ENCODE data around the gene KIAA1671.
A peak's percentile ranks its signal among the peaks of the same experiment; 100 is the strongest.

The KIAA1671 gene

DNA sequence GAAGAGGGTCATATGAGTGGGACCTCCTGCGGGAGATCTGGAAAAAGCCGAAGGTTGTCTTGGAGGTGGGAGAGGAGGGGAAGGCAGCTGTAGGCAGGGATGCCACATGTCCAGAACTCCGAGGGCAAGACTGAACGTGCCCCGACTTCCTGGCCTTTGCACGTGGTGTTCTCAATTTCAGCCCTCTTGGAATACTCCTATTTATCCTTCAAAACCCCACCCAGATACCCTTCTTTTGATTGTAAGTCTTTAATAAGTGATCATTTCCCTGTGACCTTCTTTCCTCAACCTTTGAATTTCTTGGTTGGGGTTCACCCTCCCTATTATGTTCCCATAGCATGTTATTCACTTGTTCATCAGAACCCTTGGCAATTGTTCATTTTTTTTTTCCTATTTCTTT is 151.9 kb downstream of the KIAA1671 start:
- TF ChIP-seq, protein P1, sequence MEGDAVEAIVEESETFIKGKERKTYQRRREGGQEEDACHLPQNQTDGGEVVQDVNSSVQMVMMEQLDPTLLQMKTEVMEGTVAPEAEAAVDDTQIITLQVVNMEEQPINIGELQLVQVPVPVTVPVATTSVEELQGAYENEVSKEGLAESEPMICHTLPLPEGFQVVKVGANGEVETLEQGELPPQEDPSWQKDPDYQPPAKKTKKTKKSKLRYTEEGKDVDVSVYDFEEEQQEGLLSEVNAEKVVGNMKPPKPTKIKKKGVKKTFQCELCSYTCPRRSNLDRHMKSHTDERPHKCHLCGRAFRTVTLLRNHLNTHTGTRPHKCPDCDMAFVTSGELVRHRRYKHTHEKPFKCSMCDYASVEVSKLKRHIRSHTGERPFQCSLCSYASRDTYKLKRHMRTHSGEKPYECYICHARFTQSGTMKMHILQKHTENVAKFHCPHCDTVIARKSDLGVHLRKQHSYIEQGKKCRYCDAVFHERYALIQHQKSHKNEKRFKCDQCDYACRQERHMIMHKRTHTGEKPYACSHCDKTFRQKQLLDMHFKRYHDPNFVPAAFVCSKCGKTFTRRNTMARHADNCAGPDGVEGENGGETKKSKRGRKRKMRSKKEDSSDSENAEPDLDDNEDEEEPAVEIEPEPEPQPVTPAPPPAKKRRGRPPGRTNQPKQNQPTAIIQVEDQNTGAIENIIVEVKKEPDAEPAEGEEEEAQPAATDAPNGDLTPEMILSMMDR (IDR thresholded peaks at IDR 0.05; ENCODE audit: insufficient read depth, low read length, missing control alignments): no peak
- CTCF ChIA-PET: no interaction called here
- POLR2A ChIA-PET: no interaction called here
- no peak overlapping the region for H3K4me3 ChIP-seq (ENCODE audit: low read depth, low read length)
- DNase-seq (ENCODE audit: low read depth, low spot score): no peak

DNA sequence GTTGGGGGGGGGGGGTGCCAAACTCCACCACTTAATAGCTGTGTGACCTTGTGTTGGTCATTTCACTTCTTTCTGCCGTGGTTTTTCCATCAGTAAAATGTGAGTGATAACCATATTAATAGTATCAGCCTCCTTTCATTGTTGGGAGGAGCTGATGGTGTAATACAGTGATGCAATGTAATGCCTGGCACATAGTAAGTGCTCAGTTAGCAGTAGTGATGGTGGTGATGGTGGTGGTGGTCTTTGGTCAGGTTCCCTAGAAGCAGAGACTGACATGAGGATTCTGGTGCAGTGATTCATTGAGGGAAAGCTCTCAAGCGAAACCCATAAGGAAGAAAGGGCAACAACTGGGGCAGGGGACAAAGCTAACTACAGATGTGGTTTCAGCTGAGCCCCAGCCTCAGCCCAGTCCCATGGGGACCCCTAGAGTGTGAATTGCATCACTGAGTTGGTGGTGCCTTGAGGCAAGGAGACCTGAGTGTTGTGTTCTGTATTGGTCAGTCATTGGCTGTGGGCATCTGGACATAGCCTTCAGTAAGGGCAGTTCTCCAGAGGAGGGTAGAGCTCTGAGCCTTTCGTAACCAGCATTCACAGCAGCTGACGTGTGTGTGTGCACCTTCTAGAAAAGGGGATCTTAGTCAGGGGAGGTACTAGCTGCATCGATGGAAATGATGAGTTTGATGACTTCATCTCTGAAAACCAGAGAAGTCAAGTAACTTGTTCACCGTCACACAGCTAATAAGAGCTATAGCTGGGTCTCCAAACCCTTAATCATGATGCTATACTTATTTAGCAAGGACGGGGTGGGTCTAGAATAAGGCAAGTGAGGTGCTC is 153.5 kb downstream of the KIAA1671 start:
- ChIA-PET POLR2A (no interaction called here), CTCF (no interaction called here)
- no peak for DNase-seq (ENCODE audit: low read depth, low spot score)
- TF ChIP-seq, protein P1 (IDR thresholded peaks at IDR 0.05; ENCODE audit: insufficient read depth, low read length, missing control alignments): no peak
- H3K4me3 ChIP-seq (ENCODE audit: low read depth, low read length): no peak overlapping the region

DNA sequence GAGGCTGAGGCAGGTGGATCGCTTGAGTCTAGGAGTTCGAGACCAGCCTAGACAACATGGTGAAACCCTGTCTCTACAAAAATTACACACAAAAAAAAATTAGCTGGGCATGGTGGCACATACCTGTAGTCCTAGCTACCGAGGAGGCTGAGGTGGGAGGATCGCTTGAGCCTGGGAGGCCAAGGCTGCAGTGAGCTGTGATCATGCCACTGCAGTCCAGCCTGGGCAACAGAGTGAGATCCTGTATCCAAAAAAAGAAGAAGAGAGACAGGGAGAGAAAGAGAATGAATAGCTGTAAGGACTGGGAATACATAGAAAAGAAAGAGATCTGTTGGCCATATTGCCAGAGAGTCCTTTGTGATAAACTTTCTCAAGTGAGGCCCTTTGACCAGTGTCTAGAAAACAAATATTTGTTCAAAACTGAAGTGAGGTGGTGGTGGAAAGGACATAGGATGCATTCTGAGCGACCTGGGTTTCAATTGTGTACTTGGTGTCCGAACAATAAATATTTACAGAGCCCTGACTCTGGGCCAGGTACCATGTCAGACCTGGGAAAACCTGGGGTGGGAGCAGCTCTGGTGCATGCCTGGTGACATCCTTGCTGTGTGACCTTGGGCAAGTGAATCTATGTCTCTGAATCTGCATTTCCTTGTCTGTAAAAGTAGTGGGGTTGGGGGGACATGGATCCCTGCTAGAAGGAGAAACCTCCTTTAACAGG is 157.5 kb downstream of the KIAA1671 start:
- TF ChIP-seq, protein P1 (IDR thresholded peaks at IDR 0.05; ENCODE audit: insufficient read depth, low read length, missing control alignments): no peak
- DNase-seq (ENCODE audit: low read depth, low spot score): no peak
- CTCF ChIA-PET: interaction anchor here (0.9 to 2.2 kb wide), 3 partner anchors 11 to 20 kb away, joined by 3 to 10 read pairs (median 3); no protein-coding TSS in a partner anchor

DNA sequence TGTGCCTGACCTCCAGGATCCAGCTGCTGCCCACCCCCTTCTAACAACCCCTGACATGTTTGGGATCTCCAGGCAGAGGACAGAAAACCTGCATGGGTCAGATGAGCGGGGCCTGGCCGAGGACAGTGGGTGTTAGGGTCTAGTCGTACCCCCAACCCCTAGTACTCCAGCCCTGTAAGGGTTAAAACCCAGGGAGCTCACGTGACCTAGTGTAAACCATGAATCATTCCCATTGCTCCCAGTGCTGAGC is 158.0 kb downstream of the KIAA1671 start:
- POLR2A ChIA-PET: no interaction called here
- CTCF ChIA-PET: interaction anchor here (0.9 to 2.2 kb wide), 3 partner anchors 11 to 19 kb away, joined by 3 to 10 read pairs (median 3); no protein-coding TSS in a partner anchor
- TF ChIP-seq, protein P1 (IDR thresholded peaks at IDR 0.05; ENCODE audit: insufficient read depth, low read length, missing control alignments): no peak
- no peak for DNase-seq (ENCODE audit: low read depth, low spot score)
- no peak overlapping the region for H3K4me3 ChIP-seq (ENCODE audit: low read depth, low read length)

More for the DNA sequence above, 157.5 kb downstream of the KIAA1671 start:
- no peak overlapping the region for H3K4me3 ChIP-seq (ENCODE audit: low read depth, low read length)
- POLR2A ChIA-PET: no interaction called here

DNA sequence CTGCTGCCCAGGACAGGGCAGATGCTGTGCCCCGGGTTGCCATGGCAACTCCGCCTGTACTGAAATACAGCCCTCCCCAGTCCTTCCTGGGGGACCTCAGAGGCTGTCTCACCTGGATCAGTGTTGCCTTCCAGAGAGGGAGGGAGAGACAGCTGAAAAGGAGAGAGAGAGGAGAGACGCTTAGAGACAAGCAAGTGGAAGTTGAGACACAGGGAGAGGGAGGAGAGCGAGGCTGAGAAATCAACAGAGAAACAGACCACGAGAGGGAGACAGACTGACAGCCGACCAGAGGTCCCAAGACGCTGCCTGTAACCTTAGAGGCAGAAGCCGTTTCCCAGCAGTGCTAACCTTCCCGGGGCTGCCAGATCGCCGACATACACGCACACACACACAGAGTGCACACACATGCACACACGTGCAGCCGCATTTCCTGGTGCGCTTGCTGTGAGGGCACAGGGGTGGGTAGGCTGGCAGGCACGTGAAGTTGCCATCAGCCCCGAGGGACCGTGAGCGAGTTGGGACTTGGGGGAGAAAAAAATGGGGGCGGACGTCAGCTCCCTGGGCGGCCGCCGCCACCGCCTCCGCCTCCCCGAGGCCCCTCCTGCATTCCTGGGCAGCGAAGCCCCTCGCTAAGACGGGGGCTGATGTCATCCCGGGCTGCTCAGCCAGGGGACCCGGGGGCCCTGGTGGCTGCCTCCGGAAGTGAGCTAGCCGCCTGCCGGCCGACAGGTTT is 158.5 kb downstream of the KIAA1671 start:
- TF ChIP-seq, protein P1 (IDR thresholded peaks at IDR 0.05; ENCODE audit: insufficient read depth, low read length, missing control alignments): peak; percentile 68
- peak overlapping the region; percentile 60 for H3K4me3 ChIP-seq (ENCODE audit: low read depth, low read length)
- POLR2A ChIA-PET: no interaction called here
- CTCF ChIA-PET: interaction anchor here (0.9 to 2.2 kb wide), 4 partner anchors 10 to 35 kb away, joined by 3 to 10 read pairs (median 3); no protein-coding TSS in a partner anchor
- peak; percentile 17 for DNase-seq (ENCODE audit: low read depth, low spot score)
